ENCODE measurements around the gene LAMB1. TPM values are rescaled to one million over a fixed set of nuclear protein-coding genes. Genes with fewer than 3 reads are reported as not detected.
"Not testable (repeated sequence)": the region's sequence is repeated elsewhere in the genome, so short reads cannot be mapped to it uniquely, and the experiment has no call there.

The LAMB1 gene
- total RNA-seq, 1 donor from 2014 or later, result 245 TPM

DNA sequence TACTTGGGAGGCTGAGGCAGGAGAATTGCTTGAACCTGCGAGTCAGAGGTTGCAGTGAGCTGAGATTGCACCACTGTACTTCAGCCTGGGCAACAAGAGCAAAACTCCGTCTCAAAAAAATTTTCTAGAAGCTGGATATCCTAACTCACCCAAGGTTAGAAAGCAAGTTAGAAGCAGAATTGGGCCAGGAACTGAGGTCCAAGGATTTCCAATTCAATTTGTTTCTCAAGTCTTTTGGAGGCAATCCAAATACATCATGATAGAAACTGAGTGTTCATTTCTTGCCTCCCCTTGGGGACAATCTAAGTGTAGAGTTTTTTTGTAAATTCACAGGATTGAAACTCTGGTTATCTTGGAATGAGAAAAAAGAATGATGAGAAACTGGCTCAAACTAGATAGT is 45.5 kb downstream of the LAMB1 start:
- DNase-seq (ENCODE audit: low read depth), result no peak
- TF ChIP-seq, protein P1, sequence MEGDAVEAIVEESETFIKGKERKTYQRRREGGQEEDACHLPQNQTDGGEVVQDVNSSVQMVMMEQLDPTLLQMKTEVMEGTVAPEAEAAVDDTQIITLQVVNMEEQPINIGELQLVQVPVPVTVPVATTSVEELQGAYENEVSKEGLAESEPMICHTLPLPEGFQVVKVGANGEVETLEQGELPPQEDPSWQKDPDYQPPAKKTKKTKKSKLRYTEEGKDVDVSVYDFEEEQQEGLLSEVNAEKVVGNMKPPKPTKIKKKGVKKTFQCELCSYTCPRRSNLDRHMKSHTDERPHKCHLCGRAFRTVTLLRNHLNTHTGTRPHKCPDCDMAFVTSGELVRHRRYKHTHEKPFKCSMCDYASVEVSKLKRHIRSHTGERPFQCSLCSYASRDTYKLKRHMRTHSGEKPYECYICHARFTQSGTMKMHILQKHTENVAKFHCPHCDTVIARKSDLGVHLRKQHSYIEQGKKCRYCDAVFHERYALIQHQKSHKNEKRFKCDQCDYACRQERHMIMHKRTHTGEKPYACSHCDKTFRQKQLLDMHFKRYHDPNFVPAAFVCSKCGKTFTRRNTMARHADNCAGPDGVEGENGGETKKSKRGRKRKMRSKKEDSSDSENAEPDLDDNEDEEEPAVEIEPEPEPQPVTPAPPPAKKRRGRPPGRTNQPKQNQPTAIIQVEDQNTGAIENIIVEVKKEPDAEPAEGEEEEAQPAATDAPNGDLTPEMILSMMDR (IDR thresholded peaks at IDR 0.05; ENCODE audit: insufficient read depth, low read length, poor library complexity, severe bottlenecking), result no peak
- Histone ChIP-seq H3K4me3 (ENCODE audit: low read depth, low read length) (no peak overlapping the region), H3K36me3 (ENCODE audit: control insufficient read depth, insufficient read depth, low read length) (peaks cover 19% of the 10 kb centered on the region), H3K27me3 (ENCODE audit: control insufficient read depth, insufficient read depth, low read length) (no peaks in the 10 kb centered on the region)

DNA sequence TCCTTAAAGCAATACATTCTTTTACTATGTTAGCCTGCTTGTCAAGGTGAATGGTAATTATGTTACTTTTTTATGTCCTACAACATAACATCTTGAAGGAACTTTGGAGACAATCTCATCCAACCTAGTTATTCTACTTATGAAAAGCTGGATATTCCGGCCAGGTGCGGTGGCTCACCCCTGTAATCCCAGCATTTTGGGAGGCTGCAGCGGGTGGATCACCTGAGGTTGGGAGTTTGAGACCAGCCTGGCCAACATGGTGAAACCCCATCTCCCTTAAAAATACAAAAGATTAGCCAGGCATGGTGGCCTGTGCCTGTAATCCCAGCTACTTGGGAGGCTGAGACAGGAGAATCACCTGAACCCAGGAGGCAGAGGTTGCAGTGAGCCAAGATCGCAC is 46.0 kb downstream of the LAMB1 start:
- not testable (repeated sequence) for H3K4me3 ChIP-seq (ENCODE audit: low read depth, low read length); H3K27me3 ChIP-seq (ENCODE audit: control insufficient read depth, insufficient read depth, low read length); DNase-seq (ENCODE audit: low read depth)
- H3K36me3 ChIP-seq (ENCODE audit: control insufficient read depth, insufficient read depth, low read length), result peaks cover 18% of the 10 kb centered on the region

DNA sequence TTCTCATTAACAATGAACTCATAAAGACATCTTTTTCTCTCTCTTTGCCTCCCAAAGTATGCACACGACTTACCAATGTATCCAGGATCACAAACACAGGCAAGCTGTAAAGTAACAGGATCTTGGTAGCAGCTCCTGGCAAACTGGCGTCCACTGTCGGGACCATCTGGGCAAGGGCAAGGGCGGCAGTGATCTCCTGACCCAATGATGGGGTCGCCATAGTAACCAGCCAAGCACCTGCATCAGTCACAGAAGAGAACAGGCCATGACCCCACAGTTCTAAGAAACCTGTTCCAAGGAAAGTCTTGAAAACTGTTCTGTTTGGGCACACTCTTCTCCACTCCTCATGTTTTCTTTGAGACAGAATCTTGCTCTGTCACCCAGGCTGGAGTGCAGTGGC is 47.6 kb downstream of the LAMB1 start:
- Histone ChIP-seq H3K36me3 (ENCODE audit: control insufficient read depth, insufficient read depth, low read length) (peaks cover 17% of the 10 kb centered on the region), H3K4me3 (ENCODE audit: low read depth, low read length) (no peak overlapping the region), H3K27me3 (ENCODE audit: control insufficient read depth, insufficient read depth, low read length) (no peaks in the 10 kb centered on the region)
- TF ChIP-seq, protein P1 (IDR thresholded peaks at IDR 0.05; ENCODE audit: insufficient read depth, low read length, poor library complexity, severe bottlenecking), result no peak
- DNase-seq (ENCODE audit: low read depth), result no peak

DNA sequence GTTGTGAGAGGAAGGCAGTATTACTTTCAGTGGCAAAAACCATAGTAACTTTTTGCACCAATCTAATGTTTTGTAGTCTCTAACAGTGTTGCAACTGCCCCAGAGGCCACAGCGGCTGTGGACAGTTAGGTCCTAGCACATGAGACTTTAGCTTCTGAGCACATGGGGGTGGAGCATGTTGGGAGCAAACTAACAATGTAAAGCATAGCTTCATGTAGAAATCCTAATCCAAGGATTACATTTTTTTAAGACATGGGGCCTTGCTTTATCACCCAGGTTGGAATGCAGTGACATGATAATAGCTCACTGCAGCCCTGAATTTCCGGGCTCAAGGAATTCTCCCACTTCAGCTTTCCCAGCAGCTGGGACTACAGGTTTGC is 49.0 kb downstream of the LAMB1 start:
- Histone ChIP-seq H3K36me3 (ENCODE audit: control insufficient read depth, insufficient read depth, low read length) (peaks cover 10% of the 10 kb centered on the region), H3K4me3 (ENCODE audit: low read depth, low read length) (no peak overlapping the region), H3K27me3 (ENCODE audit: control insufficient read depth, insufficient read depth, low read length) (no peaks in the 10 kb centered on the region)
- TF ChIP-seq, protein P1 (IDR thresholded peaks at IDR 0.05; ENCODE audit: insufficient read depth, low read length, poor library complexity, severe bottlenecking), result no peak
- DNase-seq (ENCODE audit: low read depth), result no peak

DNA sequence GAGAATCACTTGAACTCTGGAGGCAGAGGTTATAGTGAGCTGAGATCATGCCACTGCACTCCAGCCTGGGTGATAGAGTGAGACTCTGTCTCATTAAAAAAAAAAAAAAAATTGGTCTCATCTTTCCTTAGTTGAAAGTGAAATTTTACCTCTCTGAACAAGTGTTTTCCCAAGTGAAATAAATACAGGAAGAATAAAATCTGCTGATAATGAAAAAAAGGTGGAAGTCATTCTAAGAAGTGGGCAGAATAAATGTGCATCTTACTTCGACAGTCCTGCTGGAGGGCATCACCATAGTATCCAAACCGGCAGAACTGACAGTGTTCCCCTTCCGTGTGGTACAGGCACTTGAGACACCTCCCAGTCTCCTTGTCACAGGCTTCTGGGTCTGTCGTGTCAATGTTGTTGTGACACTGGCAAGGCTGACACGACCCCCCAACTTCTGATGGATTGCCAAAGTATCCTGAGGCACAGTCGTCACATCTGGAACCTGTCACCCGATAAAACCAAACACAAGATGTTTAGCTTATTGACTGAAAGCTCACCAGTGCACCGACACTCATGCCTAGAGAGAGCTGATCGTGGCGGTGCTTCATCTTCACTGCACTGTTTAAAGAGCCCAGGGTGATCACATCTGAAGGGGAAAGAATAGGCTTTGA is 49.6 kb downstream of the LAMB1 start:
- no peaks in the 10 kb centered on the region for H3K27me3 ChIP-seq (ENCODE audit: control insufficient read depth, insufficient read depth, low read length)
- no peak overlapping the region for H3K4me3 ChIP-seq (ENCODE audit: low read depth, low read length)
- TF ChIP-seq, protein P1 (IDR thresholded peaks at IDR 0.05; ENCODE audit: insufficient read depth, low read length, poor library complexity, severe bottlenecking), result no peak
- DNase-seq (ENCODE audit: low read depth), result no peak
- peaks cover 12% of the 10 kb centered on the region for H3K36me3 ChIP-seq (ENCODE audit: control insufficient read depth, insufficient read depth, low read length)

DNA sequence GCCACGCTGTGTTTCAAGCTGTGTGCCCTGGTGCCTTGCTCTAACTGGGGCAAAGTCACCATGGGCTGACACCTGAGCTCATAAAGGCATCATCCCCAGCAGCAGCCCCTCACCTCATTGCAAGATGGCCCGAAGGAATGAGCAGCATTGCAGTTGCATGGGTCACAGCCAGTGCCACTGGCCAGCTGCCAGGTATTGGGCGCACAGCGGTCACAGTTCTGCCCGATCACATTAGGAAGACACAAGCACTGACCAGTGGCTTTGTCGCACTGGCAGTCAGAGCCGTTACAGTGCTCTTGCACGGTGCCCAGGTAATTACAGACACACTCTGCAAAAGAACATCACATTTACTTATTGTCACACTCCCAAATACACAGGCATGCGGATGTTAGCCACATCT is 51.1 kb downstream of the LAMB1 start:
- Histone ChIP-seq H3K4me3 (ENCODE audit: low read depth, low read length) (no peak overlapping the region), H3K36me3 (ENCODE audit: control insufficient read depth, insufficient read depth, low read length) (peaks cover 13% of the 10 kb centered on the region), H3K27me3 (ENCODE audit: control insufficient read depth, insufficient read depth, low read length) (no peaks in the 10 kb centered on the region)
- TF ChIP-seq, protein P1 (IDR thresholded peaks at IDR 0.05; ENCODE audit: insufficient read depth, low read length, poor library complexity, severe bottlenecking), result no peak
- DNase-seq (ENCODE audit: low read depth), result no peak
